ENCODE data around the gene NTM. TPM values are rescaled to one million over a fixed set of nuclear protein-coding genes. Genes with fewer than 3 reads are reported as not detected.
A peak's percentile ranks its signal among the peaks of the same experiment; 100 is the strongest.

Gene NTM
- total RNA-seq, 1 donor from 2014 or later = 92.1 TPM

DNA sequence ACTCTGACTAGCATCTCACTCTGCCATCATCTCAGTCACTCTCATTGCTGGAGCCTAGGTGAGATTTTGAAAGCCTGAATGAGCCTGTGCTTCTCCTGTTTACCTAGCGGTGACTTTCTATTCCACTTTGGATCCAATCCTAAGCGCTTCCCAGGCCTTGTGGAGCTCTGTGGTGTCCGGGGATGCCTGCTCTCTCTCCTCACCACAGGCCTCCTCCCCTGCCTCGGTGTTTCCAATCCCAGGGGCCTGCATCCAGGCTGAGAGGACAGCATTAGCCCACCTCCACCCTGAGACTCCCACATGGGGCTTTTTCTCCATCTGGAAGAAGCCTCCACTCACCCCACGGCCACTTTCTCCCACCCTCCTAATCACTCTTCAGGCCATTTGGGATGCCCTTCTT is 380.3 kb downstream of the NTM start:
- Mint-ChIP-seq H3K27ac (ENCODE audit: unreplicated experiment) (no peak overlapping the region), H3K36me3 (ENCODE audit: low read depth) (no peaks in the 10 kb centered on the region), H3K27me3 (ENCODE audit: low read depth) (no peaks in the 10 kb centered on the region), H3K4me1 (ENCODE audit: low read depth) (peaks cover 26% of the 10 kb centered on the region), H3K9me3 (ENCODE audit: low read depth) (peaks cover 3% of the 10 kb centered on the region), H3K4me3 (ENCODE audit: unreplicated experiment) (no peak overlapping the region)
- TF ChIP-seq, protein P1, sequence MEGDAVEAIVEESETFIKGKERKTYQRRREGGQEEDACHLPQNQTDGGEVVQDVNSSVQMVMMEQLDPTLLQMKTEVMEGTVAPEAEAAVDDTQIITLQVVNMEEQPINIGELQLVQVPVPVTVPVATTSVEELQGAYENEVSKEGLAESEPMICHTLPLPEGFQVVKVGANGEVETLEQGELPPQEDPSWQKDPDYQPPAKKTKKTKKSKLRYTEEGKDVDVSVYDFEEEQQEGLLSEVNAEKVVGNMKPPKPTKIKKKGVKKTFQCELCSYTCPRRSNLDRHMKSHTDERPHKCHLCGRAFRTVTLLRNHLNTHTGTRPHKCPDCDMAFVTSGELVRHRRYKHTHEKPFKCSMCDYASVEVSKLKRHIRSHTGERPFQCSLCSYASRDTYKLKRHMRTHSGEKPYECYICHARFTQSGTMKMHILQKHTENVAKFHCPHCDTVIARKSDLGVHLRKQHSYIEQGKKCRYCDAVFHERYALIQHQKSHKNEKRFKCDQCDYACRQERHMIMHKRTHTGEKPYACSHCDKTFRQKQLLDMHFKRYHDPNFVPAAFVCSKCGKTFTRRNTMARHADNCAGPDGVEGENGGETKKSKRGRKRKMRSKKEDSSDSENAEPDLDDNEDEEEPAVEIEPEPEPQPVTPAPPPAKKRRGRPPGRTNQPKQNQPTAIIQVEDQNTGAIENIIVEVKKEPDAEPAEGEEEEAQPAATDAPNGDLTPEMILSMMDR (IDR thresholded peaks at IDR 0.05) = no peak
- DNase-seq (ENCODE audit: low spot score) = no peak

DNA sequence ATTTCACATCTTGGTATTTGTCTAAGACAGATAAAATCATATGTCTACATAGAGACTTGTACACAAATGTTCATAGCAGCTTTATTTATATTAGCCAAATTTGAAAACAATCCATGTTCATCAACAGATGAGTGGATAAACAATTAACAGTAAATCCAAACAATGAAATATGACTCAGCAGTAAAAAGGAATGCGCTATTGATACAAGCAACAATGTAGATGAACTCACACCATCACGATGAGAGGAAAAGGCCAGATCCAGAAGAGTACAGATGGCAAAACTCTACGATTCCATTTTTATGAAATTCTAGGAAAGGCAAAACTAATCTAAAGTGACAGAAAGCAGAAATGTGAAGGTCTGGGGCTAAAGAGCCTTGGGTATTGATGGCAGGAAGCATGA is 384.3 kb downstream of the NTM start:
- TF ChIP-seq, protein P1 (IDR thresholded peaks at IDR 0.05) = no peak
- no peaks in the 10 kb centered on the region for H3K27me3 Mint-ChIP-seq (ENCODE audit: low read depth)
- no peak overlapping the region for H3K4me3 Mint-ChIP-seq (ENCODE audit: unreplicated experiment)
- H3K36me3 Mint-ChIP-seq (ENCODE audit: low read depth) = no peaks in the 10 kb centered on the region
- H3K27ac Mint-ChIP-seq (ENCODE audit: unreplicated experiment) = no peak overlapping the region
- peaks cover 3% of the 10 kb centered on the region for H3K9me3 Mint-ChIP-seq (ENCODE audit: low read depth)
- H3K4me1 Mint-ChIP-seq (ENCODE audit: low read depth) = peaks cover 22% of the 10 kb centered on the region
- DNase-seq (ENCODE audit: low spot score) = no peak

DNA sequence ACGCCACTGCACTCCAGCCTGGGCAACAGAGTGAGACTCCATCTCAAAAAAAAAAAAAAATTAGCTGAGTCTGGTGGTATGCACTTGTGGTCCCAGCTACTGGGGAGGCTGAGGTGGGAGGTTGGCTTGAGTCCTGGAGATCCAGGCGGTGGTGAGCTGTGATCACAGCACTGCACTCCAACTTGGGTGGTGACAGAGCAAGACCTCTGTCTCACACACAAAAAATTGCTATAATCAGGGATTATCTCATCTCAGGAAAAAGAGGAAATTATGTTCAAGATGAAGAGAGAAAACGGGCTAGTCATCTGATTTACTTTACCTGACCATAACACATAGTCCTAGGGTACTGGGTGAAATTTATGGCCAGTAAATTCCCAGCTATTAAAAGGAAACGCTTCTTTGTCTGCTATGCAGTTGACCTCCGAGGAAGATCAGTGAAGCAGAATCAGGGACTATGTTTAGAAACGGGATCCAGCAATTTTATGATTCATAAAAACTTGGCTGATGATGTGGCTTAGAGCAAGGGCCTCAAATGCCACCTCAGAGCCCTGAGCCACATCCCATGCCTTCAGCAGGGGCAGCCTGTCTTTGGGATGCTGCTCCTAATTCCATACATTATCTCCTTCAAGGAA is 386.2 kb downstream of the NTM start:
- TF ChIP-seq, protein P1 (IDR thresholded peaks at IDR 0.05) = no peak
- Mint-ChIP-seq H3K27me3 (ENCODE audit: low read depth) (no peaks in the 10 kb centered on the region), H3K4me3 (ENCODE audit: unreplicated experiment) (no peak overlapping the region), H3K27ac (ENCODE audit: unreplicated experiment) (peak overlapping the region; percentile 85), H3K9me3 (ENCODE audit: low read depth) (peaks cover 3% of the 10 kb centered on the region), H3K36me3 (ENCODE audit: low read depth) (no peaks in the 10 kb centered on the region), H3K4me1 (ENCODE audit: low read depth) (peaks cover 28% of the 10 kb centered on the region)
- no peak for DNase-seq (ENCODE audit: low spot score)

DNA sequence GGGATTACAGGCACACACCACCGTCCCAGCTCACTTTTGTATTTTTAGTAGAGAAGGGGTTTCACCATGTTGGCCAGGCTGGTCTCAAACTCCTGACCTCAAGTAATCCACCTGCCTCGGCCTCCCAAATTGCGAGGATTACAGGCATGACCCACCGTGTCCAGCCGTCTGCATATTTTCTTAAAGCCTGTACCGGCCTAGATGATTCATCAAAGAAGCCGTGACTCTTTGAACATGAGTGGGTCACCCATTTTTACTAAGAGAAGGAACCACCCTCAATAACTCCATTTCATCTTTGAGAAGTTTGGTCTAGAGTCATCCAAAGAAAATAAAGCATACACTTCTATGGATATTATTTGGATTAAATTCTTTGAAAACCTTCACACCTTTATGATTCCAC is 388.3 kb downstream of the NTM start:
- DNase-seq (ENCODE audit: low spot score) = no peak
- H3K27me3 Mint-ChIP-seq (ENCODE audit: low read depth) = no peaks in the 10 kb centered on the region
- no peaks in the 10 kb centered on the region for H3K9me3 Mint-ChIP-seq (ENCODE audit: low read depth)
- H3K27ac Mint-ChIP-seq (ENCODE audit: unreplicated experiment) = no peak overlapping the region
- TF ChIP-seq, protein P1 (IDR thresholded peaks at IDR 0.05) = no peak
- no peak overlapping the region for H3K4me3 Mint-ChIP-seq (ENCODE audit: unreplicated experiment)
- no peaks in the 10 kb centered on the region for H3K36me3 Mint-ChIP-seq (ENCODE audit: low read depth)
- peaks cover 39% of the 10 kb centered on the region for H3K4me1 Mint-ChIP-seq (ENCODE audit: low read depth)

DNA sequence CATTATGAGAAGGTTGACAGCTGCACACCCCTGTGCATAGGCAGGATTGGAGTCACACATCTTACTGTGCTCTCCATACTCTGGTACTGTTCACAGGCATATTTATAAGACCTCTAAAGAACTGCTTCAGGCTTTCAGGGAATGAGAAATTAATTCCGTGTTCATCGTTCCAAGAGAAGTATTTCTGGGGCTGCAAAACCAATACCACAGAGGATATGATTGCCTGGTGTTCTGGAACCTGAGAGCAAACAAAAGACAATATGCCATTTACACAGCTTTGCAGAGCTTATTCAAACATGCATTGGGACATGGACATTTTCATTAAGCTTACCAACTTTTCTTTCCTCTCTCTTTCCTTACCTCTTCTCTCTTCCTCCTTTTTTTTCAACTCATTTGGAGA is 388.7 kb downstream of the NTM start:
- H3K27me3 Mint-ChIP-seq (ENCODE audit: low read depth) = no peaks in the 10 kb centered on the region
- no peak overlapping the region for H3K27ac Mint-ChIP-seq (ENCODE audit: unreplicated experiment)
- H3K4me3 Mint-ChIP-seq (ENCODE audit: unreplicated experiment) = no peak overlapping the region

More for the DNA sequence above, 388.7 kb downstream of the NTM start:
- TF ChIP-seq, protein P1 (IDR thresholded peaks at IDR 0.05) = no peak
- peaks cover 39% of the 10 kb centered on the region for H3K4me1 Mint-ChIP-seq (ENCODE audit: low read depth)
- H3K36me3 Mint-ChIP-seq (ENCODE audit: low read depth) = no peaks in the 10 kb centered on the region
- no peak for DNase-seq (ENCODE audit: low spot score)
- H3K9me3 Mint-ChIP-seq (ENCODE audit: low read depth) = no peaks in the 10 kb centered on the region
